HG03575 (cell line): ENCODE results near the gene DPP10.

Source experiments
- ATAC-seq: cut with Tn5 transposase; IDR thresholded peaks from one replicate; pipeline ENCODE4 v1.9.1; 2021; ENCODE audit not compliant: unreplicated experiment, insufficient number of reproducible peaks, low FRiP score; ENCODE audit errors: extremely low read depth

The DPP10 gene

GRCh38 chr2:115549611-115550130 lies 1107.2 kb downstream of the DPP10 start:
- no peak for ATAC-seq

GRCh38 chr2:115552726-115553125 lies 1110.3 kb downstream of the DPP10 start:
- no peak for ATAC-seq

DNA sequence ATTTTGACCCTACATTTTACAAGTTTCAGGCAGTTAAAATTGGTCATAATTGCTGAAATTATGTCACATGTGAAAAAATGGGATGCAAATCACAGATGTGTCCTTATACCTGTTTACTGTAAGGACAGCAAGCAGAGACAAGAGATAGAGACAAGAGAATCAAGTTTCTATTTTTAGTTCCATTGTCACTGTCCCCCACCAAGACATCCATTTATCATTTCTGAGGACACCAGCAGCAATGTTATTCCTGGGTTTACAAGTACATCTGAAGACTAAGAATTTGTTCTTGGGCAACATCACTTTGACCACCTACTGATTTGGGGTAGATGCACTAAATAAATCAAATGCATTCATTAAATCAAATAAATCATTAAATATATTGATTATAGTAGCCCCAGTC lies 1111.7 kb downstream of the DPP10 start:
- no peak for ATAC-seq

GRCh38 chr2:115558725-115559124 lies 1116.3 kb downstream of the DPP10 start:
- no peak for ATAC-seq

GRCh38 chr2:115560666-115561065 lies 1118.2 kb downstream of the DPP10 start:
- ATAC-seq, result no peak

DNA sequence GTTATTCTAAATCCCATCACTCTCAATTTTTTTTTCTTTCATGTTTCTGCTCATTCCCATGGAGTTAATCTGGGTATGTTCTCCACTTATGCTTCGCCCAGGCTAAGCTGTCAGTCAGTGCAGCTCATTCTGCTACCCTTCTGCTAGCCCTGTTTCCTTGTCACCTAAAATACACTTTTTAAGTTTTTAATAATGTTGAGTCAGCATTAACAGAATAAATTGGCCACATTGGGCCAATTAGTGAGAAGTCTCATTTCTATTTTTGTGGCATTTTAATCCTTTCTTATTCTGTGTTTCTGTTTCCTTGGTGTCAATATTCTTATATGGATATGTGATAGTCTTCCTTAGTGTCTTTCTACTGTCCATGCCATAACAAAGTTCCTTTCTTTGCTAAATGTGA lies 1126.2 kb downstream of the DPP10 start:
- no peak for ATAC-seq

- no peak for ATAC-seq
These were observed 1127.1 kb downstream of the DPP10 start for GRCh38 chr2:115569547-115569946.

- no peak for ATAC-seq
These were observed 1130.3 kb downstream of the DPP10 start for GRCh38 chr2:115572746-115573145.

- ATAC-seq, result no peak
These were observed 1131.3 kb downstream of the DPP10 start for GRCh38 chr2:115573756-115574155.

DNA sequence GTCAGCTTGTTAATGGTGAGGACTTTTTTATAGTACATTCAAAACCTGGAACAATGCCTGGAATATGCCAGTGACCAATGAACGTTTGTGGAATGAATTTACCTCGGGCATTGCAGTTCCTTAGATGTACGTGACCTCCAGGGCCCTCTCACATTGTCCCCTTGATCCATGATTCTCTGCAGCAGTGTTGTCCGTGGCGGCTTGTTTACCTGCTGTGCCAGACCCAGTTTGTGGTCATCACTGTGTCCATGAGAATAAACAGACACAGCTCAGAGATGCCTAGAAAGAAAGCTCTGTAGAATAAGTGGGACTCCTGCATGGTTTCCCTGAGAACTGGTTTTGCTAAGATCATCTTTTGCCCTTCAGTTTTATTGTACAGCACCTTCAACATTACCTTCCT lies 1132.2 kb downstream of the DPP10 start:
- no peak for ATAC-seq

GRCh38 chr2:115580784-115581183 lies 1138.3 kb downstream of the DPP10 start:
- no peak for ATAC-seq

DNA sequence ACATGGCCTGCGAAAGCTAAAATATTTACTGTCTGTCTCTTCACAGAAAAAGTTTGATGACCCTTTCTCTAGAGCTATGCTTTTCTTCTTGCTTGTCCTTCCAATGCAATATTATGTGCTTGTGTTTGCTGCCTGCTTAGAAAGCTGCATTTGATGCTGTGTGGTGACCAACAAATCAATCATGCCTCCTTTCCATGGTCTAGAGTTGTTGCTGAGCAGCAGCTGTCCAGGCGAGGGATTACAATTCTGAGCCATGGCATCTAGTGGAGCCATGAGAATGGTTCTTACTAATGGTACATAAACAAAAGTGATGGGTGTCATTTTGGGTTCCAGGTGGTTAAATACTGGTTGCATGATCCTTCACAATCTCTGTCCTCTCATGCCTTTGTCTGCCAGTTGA lies 1142.1 kb downstream of the DPP10 start:
- no peak for ATAC-seq

- ATAC-seq, result no peak
These were observed 1154.4 kb downstream of the DPP10 start for GRCh38 chr2:115596659-115597375.

GRCh38 chr2:115603285-115603684 lies 1160.8 kb downstream of the DPP10 start:
- no peak for ATAC-seq

DNA sequence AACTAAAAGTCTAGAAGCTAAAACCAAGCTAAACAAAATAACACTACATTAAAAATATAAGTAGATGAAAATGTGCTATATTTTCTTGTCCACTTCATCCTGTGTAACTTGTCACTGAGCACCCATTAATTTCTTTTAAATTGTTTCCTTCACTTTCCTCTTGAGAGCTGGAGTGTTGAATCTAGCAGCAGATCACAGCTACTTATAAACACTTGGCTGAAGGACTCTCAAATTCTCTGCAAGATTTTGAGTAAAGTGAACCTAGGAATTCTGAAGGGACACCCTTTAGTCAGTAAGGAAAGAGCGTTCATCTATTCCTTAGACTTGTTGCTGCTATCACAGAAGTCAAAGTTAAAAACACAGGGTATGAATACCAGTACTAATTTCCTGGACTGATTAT lies 1163.9 kb downstream of the DPP10 start:
- ATAC-seq, result no peak

DNA sequence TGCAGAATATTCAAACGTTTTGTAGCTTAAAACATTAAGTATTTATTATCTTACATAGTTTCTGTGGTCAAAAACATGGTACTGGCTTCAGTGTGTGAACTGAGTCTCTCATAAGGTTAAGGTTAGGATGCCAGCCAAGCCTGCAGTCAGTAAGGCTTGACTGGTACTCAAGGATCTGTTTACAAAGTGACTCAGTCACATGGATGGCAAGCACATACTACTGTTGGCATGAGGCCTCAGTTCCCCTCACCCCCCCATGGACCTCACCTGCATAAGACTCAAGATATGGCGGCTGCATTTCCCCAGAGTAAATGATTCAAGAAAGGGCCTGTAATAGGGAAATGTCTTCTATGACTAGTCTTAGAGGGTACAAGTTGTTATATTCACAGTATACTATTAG lies 1167.5 kb downstream of the DPP10 start:
- ATAC-seq, result no peak

GRCh38 chr2:115610888-115611287 lies 1168.4 kb downstream of the DPP10 start:
- ATAC-seq, result no peak

- ATAC-seq, result no peak
These were observed 1181.9 kb downstream of the DPP10 start for GRCh38 chr2:115624332-115624731.

- no peak for ATAC-seq
These were observed 1192.1 kb downstream of the DPP10 start for GRCh38 chr2:115634578-115634977.

DNA sequence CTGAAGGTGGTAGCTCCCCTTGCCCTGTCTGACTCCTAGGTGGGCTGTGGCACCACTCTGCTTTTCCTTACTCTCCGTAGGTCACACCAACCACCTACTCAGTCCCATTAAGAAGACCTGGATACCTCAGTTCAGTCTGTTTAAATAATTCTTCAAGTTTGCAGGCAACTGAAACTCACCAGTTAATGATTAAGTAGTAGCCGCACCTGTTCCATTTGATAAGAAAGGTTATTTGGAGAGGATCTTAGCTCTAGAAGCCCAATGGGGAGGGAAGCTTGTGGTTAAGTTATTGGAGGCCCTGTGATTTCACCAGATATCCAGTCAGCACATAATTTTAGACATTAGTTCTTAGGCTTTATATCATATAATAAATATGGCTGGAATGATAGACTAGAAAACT lies 1193.0 kb downstream of the DPP10 start:
- no peak for ATAC-seq

- no peak for ATAC-seq
These were observed 1207.3 kb downstream of the DPP10 start for GRCh38 chr2:115649731-115650130.
